SK-N-SH treated with all-trans-retinoic acid at 6 μM for 48 hours (cell line): ENCODE measurements around the gene WIZ.

Source experiments
- ATAC-seq: fragments of 200-7000 bp; cut with Tn5 transposase; 3 replicates; pipeline ENCODE4 v1.9.1; 2020; ENCODE audit warnings: mild to moderate bottlenecking, moderate library complexity
- ARNTL ChIP-seq: fragments of 450-650 bp; formaldehyde crosslinking; IDR thresholded peaks from 2 replicates; pipeline ENCODE4 v1.5.0; 2020; ENCODE audit warnings: low read depth, mild to moderate bottlenecking, moderate library complexity, borderline replicate concordance
- BACH2 ChIP-seq: fragments of 250-450 bp; sonication (Bioruptor Pico); IDR thresholded peaks from 2 replicates; pipeline ENCODE4 v1.9.0; 2021; ENCODE audit warnings: mild to moderate bottlenecking, borderline replicate concordance
- CSDC2 ChIP-seq: fragments of 250-450 bp; sonication (Bioruptor Pico); IDR thresholded peaks from 2 replicates; pipeline ENCODE4 v1.5.0; 2020; ENCODE audit warnings: mild to moderate bottlenecking, moderate library complexity
- ESRRG ChIP-seq: fragments of 250-450 bp; sonication (Bioruptor Pico); IDR thresholded peaks from 2 replicates; pipeline ENCODE4 v1.6.1; 2021; ENCODE audit warnings: mild to moderate bottlenecking
- ISL1 ChIP-seq: fragments of 250-450 bp; sonication (Bioruptor Pico); IDR thresholded peaks from 2 replicates; pipeline ENCODE4 v2.1.2; 2022; ENCODE audit warnings: mild to moderate bottlenecking, moderate library complexity
- PPARA ChIP-seq: fragments of 250-450 bp; sonication (Bioruptor Pico); IDR thresholded peaks from 2 replicates; pipeline ENCODE4 v1.5.0; 2020; ENCODE audit warnings: mild to moderate bottlenecking, borderline replicate concordance
- RARB ChIP-seq: fragments of 250-450 bp; sonication (Bioruptor Pico); IDR thresholded peaks from 2 replicates; pipeline ENCODE4 v1.8.0; 2021; ENCODE audit warnings: mild to moderate bottlenecking, moderate library complexity
- SNAI2 ChIP-seq: fragments of 250-450 bp; sonication (Bioruptor Pico); IDR thresholded peaks from 2 replicates; pipeline ENCODE4 v1.5.0; 2020; ENCODE audit warnings: mild to moderate bottlenecking, moderate library complexity
- TCF4 ChIP-seq: fragments of 250-450 bp; sonication (Bioruptor Pico); IDR thresholded peaks from 2 replicates; pipeline ENCODE4 v1.8.0; 2021; ENCODE audit warnings: mild to moderate bottlenecking, moderate library complexity, borderline replicate concordance
- TOX ChIP-seq: fragments of 250-450 bp; sonication (Bioruptor Pico); IDR thresholded peaks from 2 replicates; pipeline ENCODE4 v1.8.0; 2021; ENCODE audit warnings: mild to moderate bottlenecking, moderate library complexity, borderline replicate concordance
- ZFP3 ChIP-seq: fragments of 250-450 bp; sonication (Bioruptor Pico); IDR thresholded peaks from 2 replicates; pipeline ENCODE4 v1.5.0; 2020; ENCODE audit warnings: mild to moderate bottlenecking, moderate library complexity
- ZNF565 ChIP-seq: fragments of 450-650 bp; formaldehyde crosslinking; conservative IDR thresholded peaks from 2 replicates; pipeline ENCODE4 v1.5.0; 2020; ENCODE audit warnings: low read depth, mild to moderate bottlenecking, moderate library complexity
- ZNF70 ChIP-seq: fragments of 450-650 bp; formaldehyde crosslinking; IDR thresholded peaks from 2 replicates; pipeline ENCODE4 v1.5.0; 2020; ENCODE audit warnings: mild to moderate bottlenecking, moderate library complexity
- ZNF8 ChIP-seq: fragments of 450-650 bp; formaldehyde crosslinking; IDR thresholded peaks from 2 replicates; pipeline ENCODE4 v1.5.0; 2020; ENCODE audit warnings: mild to moderate bottlenecking, moderate library complexity
- TF ChIP-seq, protein P1 (sequence below): fragments of 250-450 bp; sonication (Bioruptor Pico); IDR thresholded peaks from 2 replicates; pipeline ENCODE4 v1.5.1; 2021; ENCODE audit warnings: mild to moderate bottlenecking, moderate library complexity
- TF ChIP-seq, protein P2 (sequence below): fragments of 250-450 bp; sonication (Bioruptor Pico); IDR thresholded peaks from 2 replicates; pipeline ENCODE4 v1.5.0; 2020; ENCODE audit warnings: mild to moderate bottlenecking, moderate library complexity
- TF ChIP-seq, protein P3 (sequence below): fragments of 250-450 bp; sonication (Bioruptor Pico); IDR thresholded peaks from 2 replicates; pipeline ENCODE4 v1.8.0; 2020; ENCODE audit warnings: mild to moderate bottlenecking, moderate library complexity, borderline replicate concordance
- TF ChIP-seq, protein P4 (sequence below): fragments of 250-450 bp; sonication (Bioruptor Pico); IDR thresholded peaks from 2 replicates; pipeline ENCODE4 v1.5.1; 2020; ENCODE audit warnings: low read depth, mild to moderate bottlenecking, moderate library complexity
- TF ChIP-seq, protein P5 (sequence below): fragments of 250-450 bp; sonication (Bioruptor Pico); IDR thresholded peaks from 2 replicates; pipeline ENCODE4 v1.8.0; 2021; ENCODE audit warnings: low read depth, mild to moderate bottlenecking, moderate library complexity, borderline replicate concordance

Gene WIZ

DNA sequence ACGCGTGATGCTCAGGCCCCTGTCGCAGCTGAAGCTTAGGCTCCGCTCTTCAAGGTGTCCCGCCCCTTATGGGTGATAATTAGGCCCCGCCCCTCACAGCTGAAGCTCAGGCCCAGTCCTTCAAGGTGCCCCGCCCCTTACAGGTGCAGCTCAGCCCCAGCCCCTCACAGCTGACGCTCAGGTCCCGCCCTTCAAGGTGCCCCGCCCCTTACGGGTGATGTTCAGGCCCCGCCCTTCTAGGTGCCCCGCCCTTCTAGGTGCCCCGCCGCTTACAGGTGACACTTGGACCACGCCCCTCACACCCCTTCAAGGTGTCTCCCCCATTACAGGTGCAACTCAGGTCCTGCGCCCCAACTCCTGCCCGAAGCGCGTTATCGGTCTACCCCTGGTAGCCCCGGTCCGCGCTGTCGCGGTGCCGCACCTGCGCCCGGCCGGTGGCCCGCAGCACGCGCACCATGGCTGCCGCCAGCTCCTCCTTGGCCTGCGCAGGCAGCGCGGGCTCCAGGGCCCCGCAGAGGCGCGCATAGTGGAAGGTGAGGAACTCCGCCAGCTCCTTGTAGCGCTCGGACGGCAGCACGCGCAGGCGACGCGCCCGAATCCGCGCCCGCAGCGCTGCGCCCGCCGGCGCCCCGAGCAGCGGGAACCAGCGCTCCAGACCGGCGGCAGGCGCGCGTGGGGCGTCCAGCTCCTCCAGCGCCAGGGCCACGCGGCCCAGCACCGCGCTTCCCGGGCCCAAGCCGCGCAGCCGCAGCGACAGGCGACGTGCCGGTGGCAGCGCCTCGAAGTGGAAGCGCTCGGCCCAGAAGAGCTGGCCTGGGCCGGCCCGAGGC is 7.3 kb upstream of the WIZ start:
- TF ChIP-seq CSDC2 (CRISPR knock-in tag) (no peak), PPARA (CRISPR knock-in tag) (no peak), RARB (CRISPR knock-in tag) (no peak), SNAI2 (no peak)
- no peak for ATAC-seq

DNA sequence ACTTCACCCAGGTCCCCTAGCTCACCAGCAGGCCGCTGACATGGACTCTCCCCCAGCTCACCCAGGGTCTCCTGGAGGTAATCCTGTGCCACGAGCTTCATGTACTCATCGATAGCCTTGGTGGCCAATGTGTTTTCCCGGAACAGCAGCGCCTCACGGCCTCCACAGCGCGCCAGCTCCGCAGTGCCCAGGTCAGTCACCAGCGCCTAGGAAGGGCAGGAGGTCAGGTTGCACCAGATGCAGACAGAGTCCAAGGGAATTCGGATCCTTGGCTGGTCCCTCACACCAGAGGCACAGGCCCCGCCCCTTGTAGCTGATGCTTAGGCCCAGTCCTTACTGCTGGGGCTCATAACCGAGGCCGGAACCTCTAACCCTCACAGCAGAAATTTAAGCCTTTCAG is 6.7 kb upstream of the WIZ start:
- ATAC-seq: no peak
- TF ChIP-seq ARNTL (CRISPR knock-in tag) (no peak), ZFP3 (CRISPR knock-in tag) (no peak), ZNF8 (CRISPR knock-in tag) (no peak)
- TF ChIP-seq, protein P1, sequence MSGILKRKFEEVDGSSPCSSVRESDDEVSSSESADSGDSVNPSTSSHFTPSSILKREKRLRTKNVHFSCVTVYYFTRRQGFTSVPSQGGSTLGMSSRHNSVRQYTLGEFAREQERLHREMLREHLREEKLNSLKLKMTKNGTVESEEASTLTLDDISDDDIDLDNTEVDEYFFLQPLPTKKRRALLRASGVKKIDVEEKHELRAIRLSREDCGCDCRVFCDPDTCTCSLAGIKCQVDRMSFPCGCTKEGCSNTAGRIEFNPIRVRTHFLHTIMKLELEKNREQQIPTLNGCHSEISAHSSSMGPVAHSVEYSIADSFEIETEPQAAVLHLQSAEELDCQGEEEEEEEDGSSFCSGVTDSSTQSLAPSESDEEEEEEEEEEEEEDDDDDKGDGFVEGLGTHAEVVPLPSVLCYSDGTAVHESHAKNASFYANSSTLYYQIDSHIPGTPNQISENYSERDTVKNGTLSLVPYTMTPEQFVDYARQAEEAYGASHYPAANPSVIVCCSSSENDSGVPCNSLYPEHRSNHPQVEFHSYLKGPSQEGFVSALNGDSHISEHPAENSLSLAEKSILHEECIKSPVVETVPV (CRISPR knock-in tag): no peak
- TF ChIP-seq, protein P2, sequence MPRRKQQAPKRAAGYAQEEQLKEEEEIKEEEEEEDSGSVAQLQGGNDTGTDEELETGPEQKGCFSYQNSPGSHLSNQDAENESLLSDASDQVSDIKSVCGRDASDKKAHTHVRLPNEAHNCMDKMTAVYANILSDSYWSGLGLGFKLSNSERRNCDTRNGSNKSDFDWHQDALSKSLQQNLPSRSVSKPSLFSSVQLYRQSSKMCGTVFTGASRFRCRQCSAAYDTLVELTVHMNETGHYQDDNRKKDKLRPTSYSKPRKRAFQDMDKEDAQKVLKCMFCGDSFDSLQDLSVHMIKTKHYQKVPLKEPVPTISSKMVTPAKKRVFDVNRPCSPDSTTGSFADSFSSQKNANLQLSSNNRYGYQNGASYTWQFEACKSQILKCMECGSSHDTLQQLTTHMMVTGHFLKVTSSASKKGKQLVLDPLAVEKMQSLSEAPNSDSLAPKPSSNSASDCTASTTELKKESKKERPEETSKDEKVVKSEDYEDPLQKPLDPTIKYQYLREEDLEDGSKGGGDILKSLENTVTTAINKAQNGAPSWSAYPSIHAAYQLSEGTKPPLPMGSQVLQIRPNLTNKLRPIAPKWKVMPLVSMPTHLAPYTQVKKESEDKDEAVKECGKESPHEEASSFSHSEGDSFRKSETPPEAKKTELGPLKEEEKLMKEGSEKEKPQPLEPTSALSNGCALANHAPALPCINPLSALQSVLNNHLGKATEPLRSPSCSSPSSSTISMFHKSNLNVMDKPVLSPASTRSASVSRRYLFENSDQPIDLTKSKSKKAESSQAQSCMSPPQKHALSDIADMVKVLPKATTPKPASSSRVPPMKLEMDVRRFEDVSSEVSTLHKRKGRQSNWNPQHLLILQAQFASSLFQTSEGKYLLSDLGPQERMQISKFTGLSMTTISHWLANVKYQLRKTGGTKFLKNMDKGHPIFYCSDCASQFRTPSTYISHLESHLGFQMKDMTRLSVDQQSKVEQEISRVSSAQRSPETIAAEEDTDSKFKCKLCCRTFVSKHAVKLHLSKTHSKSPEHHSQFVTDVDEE (CRISPR knock-in tag): no peak

DNA sequence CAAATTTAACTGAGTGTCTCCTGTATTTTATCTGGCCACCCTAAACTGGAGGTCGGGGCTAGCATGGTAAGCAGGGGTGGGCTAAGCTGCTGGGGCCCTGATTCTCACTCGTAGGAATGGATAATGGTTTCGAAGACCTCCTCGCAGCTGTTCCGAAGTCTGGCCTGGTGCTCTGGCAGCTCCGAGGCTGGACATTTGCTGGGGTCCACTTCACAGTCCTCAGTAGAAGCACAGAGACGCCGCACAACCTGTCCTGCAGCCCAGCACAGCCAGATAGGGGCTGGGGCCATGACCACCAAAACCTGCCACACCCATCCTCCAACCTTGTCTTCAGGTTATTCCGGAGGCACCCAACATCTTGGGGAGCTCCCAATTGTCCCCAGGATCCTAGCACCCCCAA is 6.2 kb upstream of the WIZ start:
- ATAC-seq: no peak
- TF ChIP-seq, protein P3, sequence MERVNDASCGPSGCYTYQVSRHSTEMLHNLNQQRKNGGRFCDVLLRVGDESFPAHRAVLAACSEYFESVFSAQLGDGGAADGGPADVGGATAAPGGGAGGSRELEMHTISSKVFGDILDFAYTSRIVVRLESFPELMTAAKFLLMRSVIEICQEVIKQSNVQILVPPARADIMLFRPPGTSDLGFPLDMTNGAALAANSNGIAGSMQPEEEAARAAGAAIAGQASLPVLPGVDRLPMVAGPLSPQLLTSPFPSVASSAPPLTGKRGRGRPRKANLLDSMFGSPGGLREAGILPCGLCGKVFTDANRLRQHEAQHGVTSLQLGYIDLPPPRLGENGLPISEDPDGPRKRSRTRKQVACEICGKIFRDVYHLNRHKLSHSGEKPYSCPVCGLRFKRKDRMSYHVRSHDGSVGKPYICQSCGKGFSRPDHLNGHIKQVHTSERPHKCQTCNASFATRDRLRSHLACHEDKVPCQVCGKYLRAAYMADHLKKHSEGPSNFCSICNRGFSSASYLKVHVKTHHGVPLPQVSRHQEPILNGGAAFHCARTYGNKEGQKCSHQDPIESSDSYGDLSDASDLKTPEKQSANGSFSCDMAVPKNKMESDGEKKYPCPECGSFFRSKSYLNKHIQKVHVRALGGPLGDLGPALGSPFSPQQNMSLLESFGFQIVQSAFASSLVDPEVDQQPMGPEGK: no peak
- TF ChIP-seq TOX: no peak
- no peak for TF ChIP-seq SNAI2
- TF ChIP-seq CSDC2 (CRISPR knock-in tag): no peak
- TF ChIP-seq, protein P4, sequence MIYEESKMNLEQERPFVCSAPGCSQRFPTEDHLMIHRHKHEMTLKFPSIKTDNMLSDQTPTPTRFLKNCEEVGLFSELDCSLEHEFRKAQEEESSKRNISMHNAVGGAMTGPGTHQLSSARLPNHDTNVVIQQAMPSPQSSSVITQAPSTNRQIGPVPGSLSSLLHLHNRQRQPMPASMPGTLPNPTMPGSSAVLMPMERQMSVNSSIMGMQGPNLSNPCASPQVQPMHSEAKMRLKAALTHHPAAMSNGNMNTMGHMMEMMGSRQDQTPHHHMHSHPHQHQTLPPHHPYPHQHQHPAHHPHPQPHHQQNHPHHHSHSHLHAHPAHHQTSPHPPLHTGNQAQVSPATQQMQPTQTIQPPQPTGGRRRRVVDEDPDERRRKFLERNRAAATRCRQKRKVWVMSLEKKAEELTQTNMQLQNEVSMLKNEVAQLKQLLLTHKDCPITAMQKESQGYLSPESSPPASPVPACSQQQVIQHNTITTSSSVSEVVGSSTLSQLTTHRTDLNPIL (CRISPR knock-in tag): no peak
- TF ChIP-seq, protein P5, sequence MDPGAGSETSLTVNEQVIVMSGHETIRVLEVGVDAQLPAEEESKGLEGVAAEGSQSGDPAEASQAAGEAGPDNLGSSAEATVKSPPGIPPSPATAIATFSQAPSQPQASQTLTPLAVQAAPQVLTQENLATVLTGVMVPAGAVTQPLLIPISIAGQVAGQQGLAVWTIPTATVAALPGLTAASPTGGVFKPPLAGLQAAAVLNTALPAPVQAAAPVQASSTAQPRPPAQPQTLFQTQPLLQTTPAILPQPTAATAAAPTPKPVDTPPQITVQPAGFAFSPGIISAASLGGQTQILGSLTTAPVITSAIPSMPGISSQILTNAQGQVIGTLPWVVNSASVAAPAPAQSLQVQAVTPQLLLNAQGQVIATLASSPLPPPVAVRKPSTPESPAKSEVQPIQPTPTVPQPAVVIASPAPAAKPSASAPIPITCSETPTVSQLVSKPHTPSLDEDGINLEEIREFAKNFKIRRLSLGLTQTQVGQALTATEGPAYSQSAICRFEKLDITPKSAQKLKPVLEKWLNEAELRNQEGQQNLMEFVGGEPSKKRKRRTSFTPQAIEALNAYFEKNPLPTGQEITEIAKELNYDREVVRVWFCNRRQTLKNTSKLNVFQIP (CRISPR knock-in tag): no peak
- no peak for TF ChIP-seq ZFP3 (CRISPR knock-in tag)
- TF ChIP-seq, protein P1 (CRISPR knock-in tag): no peak
- TF ChIP-seq ESRRG (CRISPR knock-in tag): no peak
- TF ChIP-seq ISL1 (CRISPR knock-in tag): no peak
- no peak for TF ChIP-seq TCF4 (CRISPR knock-in tag)
- TF ChIP-seq BACH2: no peak
- no peak for TF ChIP-seq ZNF70 (CRISPR knock-in tag)
- no peak for TF ChIP-seq ZNF565 (CRISPR knock-in tag)
